Activated T-cell treated with anti-CD3 and anti-CD28 coated beads, Interleukin-2, amount 50 U/mL, for 1 hour (primary cell): ENCODE data around the gene CAMSAP1.
"Not testable (repeated sequence)": the region's sequence is repeated elsewhere in the genome, so short reads cannot be mapped to it uniquely, and the experiment has no call there.

Source experiments
- DNase-seq: peaks from one replicate; pipeline ENCODE4 v3.0.0-alpha.2; 2020

The CAMSAP1 gene

GRCh38 chr9:135907431-135908092 lies at the start of gene CAMSAP1:
Gene CAMSAP1, minus strand, starts transcription at chr9:135907546. Its CDS starts 387 bp downstream, at chr9:135907159.
- DNase-seq: peak; percentile 97

- no peak for DNase-seq
These were observed 49.4 kb upstream of the CAMSAP1 start for GRCh38 chr9:135956802-135957174.

- no peak for DNase-seq
These were observed 48.8 kb upstream of the CAMSAP1 start for GRCh38 chr9:135955934-135956801.

- no peak for DNase-seq
These were observed 45.4 kb upstream of the CAMSAP1 start for GRCh38 chr9:135952664-135953206.

- DNase-seq: no peak
These were observed 44.7 kb upstream of the CAMSAP1 start for GRCh38 chr9:135951889-135952663.

GRCh38 chr9:135951310-135951709 lies 44.0 kb upstream of the CAMSAP1 start:
- not testable (repeated sequence) for DNase-seq

GRCh38 chr9:135950841-135951240 lies 43.5 kb upstream of the CAMSAP1 start:
- DNase-seq: not testable (repeated sequence)

- no peak for DNase-seq
These were observed 42.9 kb upstream of the CAMSAP1 start for GRCh38 chr9:135950135-135950682.

- no peak for DNase-seq
These were observed 42.3 kb upstream of the CAMSAP1 start for GRCh38 chr9:135949501-135950134.

GRCh38 chr9:135948968-135949367 lies 41.6 kb upstream of the CAMSAP1 start:
- DNase-seq: no peak

GRCh38 chr9:135948446-135948845 lies 41.1 kb upstream of the CAMSAP1 start:
- DNase-seq: no peak

GRCh38 chr9:135947582-135947981 lies 40.2 kb upstream of the CAMSAP1 start:
- no peak for DNase-seq

- not testable (repeated sequence) for DNase-seq
These were observed 39.8 kb upstream of the CAMSAP1 start for GRCh38 chr9:135947105-135947504.

- DNase-seq: no peak
These were observed 39.1 kb upstream of the CAMSAP1 start for GRCh38 chr9:135946392-135946994.

- no peak for DNase-seq
These were observed 38.6 kb upstream of the CAMSAP1 start for GRCh38 chr9:135945969-135946368.

- DNase-seq: no peak
These were observed 37.3 kb upstream of the CAMSAP1 start for GRCh38 chr9:135944444-135945252.

GRCh38 chr9:135943604-135944003 lies 36.3 kb upstream of the CAMSAP1 start:
- not testable (repeated sequence) for DNase-seq

- DNase-seq: no peak
These were observed 34.1 kb upstream of the CAMSAP1 start for GRCh38 chr9:135941288-135941995.

GRCh38 chr9:135939351-135940265 lies 32.3 kb upstream of the CAMSAP1 start:
- peak; percentile 54 for DNase-seq
